HG03139 (cell line): ENCODE results near the gene BMPER.
"Not testable (repeated sequence)": the region's sequence is repeated elsewhere in the genome, so short reads cannot be mapped to it uniquely, and the experiment has no call there.

Source experiments
- ATAC-seq: cut with Tn5 transposase; IDR thresholded peaks from one replicate; pipeline ENCODE4 v1.9.1; 2021; ENCODE audit not compliant: unreplicated experiment

Gene BMPER

DNA sequence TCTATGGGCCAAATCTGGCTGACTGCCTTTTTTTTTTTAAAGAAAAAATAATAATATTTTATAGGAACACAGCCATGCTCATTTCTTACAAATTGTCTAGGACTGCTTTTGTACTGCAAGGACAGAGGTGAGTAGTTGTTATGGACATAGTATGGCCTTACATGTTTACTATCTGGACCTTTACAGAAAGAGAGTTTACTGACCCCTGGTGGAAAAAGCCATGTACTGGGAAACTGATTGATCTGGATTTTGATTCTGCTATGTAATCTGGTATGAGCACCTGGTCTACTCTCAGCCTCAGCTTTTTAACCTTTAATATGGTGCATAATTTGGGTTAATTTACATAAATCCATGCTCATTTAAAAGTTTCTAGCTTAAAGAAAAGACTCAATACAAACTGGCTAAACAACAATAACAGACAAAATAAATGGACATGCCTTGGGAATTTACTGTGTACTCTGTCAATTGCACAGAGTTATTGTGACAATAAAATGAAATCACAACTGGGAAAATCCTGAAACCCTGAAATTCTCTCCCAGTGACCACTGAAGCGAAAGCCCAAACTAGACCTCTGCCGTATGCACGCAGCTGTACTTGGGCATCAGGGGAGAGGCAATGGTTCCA lies 260.7 kb downstream of the BMPER start:
- no peak for ATAC-seq

DNA sequence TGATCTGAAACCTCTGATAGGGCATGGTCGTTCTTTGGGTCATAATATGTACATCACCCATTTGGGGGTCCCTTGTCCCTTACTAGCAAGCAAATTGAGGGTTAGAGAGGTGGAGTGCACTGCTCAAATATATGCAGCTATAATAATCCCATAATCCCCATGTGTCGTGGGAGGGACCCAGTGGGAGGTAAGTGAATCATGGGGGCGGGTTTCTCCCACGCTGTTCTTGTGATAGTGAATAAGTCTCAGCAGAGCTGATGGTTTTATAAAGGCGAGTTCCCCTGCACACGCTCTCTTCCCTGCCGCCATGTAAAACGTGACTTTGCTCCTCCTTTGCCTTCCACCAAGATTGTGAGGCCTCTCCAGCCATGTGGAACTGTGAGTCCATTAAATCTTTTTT lies 262.7 kb downstream of the BMPER start:
- ATAC-seq: no peak

DNA sequence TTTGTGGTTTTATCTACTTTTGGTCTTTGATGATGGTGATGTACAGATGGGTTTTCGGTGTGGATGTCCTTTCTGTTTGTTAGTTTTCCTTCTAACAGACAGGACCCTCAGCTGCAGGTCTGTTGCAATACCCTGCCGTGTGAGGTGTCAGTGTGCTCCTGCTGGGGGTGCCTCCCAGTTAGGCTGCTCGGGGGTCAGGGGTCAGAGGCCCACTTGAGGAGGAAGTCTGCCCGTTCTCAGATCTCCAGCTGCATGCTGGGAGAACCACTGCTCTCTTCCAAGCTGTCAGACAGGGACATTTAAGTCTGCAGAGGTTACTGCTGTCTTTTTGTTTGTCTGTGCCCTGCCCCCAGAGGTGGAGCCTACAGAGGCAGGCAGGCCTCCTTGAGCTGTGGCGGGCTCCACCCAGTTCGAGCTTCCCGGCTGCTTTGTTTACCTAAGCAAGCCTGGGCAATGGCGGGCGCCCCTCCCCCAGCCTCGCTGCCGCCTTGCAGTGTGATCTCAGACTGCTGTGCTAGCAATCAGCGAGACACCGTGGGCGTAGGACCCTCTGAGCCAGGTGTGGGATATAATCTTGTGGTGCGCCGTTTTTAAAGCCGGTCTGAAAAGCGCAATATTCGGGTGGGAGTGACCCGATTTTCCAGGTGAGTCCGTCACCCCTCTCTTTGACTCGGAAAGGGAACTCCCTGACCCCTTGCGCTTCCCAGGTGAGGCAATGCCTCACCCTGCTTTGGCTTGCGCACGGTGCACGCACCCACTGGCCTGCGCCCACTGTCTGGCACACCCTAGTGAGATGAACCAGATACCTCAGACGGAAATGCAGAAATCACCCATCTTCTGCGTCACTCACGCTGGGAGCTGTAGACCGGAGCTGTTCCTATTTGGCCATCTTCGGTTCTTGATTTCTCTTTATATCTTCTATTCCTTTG lies 269.6 kb downstream of the BMPER start:
- not testable (repeated sequence) for ATAC-seq

DNA sequence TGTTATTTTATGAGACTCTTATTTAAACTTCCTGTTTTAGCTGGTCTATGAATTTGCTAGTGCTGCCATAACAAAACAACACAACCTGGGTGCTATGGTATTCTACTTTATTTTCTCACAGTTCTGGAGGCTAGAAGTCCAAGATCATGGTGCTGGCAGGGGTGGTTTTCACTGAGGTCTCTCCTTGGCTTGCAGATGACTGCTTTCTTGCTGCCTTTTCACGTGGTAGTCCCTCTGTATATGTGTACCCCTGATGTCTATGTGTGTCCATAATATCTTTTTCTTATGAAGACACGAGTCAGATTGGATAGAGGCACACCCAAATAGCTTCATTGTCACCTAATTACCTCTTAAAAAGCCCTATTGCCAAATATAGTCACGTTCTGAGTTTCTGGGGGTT lies 270.5 kb downstream of the BMPER start:
- no peak for ATAC-seq

DNA sequence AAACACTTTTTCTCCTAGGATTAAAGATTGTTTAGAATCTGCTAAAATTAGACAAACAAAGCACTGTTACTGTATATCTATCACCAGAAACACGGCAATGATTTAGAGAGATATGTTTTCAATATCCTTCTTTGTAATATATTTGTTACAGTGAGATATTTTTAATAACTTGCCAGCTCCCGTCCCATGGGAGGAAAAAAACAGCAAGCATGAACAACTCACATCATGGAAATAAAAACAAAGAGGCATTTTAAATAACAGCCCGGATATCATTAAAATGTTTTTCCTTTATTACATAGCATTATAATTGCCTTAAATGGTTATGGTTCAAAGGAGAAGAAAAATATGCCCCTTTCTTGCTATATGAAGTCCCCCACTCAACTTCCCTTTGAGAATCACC lies 272.1 kb downstream of the BMPER start:
- no peak for ATAC-seq

DNA sequence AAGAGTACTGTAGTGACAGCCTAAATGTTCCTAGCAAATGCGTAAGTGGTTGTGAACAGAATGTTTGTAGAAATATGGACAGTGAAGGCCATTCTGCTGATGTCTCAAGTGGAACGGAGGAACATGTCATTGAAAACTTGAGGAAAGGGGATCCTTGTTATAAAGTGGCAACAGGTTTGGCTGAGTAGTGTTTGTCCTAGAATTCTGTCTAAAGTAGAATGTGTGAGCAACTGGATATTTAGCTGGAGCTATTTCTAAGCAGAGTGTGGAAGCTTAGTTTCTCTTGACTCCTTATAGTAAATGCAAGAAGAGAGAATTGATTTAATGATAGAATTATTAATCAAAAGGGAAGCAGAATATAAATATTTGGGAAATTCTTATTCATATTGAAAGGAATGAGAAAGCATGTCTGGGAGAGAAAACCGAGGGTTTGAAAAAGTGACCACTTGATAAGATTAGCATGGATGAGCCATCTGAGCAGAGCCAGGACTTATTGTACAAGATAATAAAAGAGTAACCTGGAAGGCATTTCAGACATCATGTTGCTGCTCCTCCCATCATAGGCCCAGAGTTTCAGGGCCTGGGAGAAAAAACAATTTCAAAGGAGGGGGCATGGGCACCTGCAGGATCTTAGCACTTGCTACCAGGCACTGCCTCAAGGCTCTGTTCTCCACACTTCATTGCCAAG lies 276.1 kb downstream of the BMPER start:
- ATAC-seq: no peak

DNA sequence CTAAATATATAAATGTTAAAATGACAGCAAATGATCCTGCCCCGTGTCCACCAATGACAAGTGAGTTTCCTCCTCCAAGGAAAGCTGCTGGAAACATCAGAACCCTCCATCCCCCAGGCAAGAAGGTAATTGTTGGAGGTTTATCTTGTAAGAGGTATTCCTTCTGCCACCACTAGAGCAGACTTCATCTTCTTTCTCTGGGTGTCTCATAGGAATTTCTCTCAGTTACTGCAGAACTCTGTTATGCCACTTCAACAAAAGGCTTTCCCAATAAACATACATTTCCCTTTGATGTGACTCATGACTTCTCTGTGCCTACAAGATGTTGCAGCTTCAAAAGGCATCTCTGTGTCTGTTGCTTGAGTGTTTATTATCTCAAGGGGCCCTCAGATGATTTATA lies 279.1 kb downstream of the BMPER start:
- no peak for ATAC-seq

DNA sequence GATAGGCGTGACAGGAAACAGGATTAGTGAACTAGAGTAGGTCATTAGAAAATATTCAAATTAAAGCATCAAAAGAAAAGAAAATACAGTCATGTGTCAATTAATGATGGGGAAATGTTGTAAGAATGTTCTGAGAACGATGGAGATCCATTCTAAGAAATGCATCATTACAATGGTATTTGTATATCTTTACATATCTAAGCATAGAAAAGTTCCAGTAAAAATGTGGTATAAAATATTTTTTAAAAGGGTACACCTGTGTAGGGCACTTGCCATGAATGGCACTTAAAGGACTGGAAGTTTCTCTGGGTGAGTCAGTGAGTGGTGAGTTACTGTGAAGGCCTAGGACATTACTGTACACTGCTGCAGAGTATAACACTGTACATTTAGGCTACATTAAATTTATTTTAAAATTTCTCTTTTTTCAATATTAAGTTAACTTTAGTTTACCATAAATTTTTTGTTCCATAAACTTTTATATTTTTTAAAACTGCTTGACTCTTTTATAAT lies 282.5 kb downstream of the BMPER start:
- no peak for ATAC-seq

DNA sequence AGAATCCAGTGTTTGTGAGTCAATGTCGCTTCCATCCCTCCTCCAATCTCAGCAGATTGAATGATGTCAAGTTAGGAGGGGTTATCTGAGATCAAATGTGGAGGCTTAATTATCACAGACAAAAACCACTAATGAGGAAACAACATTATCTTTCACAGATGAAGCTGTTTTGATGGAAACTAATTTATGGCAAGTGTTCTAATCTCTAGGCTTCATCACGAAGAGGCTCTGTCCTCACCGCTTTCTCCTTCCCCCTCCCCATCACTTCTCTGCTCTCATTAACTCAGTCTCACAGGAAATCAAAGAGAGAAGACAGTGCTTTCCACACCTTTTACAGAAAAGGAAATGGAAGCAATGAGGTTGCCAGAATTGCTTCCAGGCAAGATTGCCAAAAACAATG lies 283.7 kb downstream of the BMPER start:
- ATAC-seq: no peak

DNA sequence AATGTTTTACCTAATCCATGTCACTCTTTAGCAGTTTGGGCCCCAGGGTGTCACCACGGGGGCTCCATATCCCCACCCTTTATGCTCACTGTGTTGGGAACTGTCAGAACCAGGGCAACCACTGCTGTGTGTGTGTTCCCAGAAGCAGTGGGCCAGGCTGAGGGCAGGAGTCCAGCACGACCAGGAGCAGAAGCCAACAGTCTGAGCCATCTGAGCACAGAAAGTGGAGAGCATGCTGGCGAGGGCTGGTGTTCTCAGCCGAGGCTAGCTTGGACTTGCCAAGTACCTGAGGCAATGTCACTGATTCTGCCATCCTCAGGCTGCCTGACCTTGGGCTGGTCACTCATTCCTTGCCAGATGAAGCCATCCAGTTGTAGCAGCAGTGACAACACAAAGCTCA lies 285.0 kb downstream of the BMPER start:
- no peak for ATAC-seq

DNA sequence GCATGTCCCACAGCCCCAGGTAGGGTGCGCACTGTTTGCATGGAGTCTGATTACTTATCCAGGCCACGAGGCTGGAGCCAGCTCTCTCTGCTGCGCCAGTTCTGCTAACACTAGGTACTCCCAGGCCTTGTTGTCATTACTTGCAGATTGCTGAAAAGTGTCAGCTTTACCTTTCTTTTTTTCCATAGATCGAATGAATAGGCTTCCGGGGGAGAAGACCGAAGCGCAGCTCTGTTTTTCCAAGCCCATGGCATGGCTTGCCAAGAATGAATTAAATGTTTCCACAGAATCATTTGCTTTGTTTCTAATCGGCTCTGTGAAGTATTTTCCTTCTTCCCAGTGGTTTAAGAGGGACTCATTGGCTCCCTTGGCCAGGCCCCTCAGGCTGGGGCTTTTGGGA lies 285.8 kb downstream of the BMPER start:
- ATAC-seq: no peak

DNA sequence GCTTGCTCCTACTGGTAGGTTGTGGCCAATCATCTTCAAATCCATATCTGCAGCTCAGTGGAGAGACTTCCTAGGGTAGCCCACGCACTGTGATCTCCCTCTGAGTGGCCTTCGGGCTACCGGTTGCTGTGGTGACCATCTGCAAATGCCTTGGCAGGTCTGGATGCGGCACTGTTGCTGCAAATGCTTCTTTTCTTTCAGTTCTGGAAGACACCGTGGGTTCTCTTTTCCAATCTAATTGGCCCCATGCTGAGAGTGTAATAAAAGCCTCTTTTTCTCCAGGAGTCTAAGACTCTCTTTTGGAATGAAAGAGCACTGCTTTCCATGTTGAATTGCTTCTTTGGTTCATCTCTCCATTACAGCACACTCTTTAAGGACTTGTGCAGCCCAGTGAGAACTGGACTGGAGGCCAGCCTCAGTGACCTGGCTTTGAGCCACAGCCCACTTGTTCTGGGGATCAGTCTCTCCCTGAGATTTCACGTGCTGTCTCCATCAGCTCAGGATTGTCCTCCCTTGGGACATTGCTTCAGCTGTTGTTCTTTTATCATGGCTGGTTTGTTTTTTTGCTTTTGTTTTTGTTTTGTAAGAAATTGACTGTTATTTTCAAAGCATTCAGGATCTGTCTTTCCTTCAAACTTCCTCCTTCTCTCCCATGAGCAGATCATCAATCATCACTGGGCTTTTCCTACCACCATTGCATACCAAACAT lies 286.6 kb downstream of the BMPER start:
- no peak for ATAC-seq

DNA sequence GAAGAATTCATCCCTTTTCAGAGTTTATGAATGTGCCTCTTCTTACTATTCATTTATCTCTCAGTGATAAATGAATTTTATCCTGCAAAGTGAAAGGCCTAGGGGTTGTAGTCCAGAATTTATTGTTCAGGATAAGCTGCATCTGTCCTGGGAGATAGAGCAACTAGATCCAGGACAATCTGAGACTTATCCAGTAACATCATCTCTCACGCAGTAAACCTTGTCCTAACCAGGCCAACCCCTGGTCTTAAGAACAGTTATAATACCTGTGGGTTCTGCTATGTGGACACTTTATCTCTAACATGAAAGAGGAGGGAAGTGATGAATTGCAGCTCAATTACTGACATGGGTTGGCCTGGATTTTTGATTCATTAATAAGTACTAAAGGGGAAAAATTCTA lies 287.6 kb downstream of the BMPER start:
- ATAC-seq: no peak

DNA sequence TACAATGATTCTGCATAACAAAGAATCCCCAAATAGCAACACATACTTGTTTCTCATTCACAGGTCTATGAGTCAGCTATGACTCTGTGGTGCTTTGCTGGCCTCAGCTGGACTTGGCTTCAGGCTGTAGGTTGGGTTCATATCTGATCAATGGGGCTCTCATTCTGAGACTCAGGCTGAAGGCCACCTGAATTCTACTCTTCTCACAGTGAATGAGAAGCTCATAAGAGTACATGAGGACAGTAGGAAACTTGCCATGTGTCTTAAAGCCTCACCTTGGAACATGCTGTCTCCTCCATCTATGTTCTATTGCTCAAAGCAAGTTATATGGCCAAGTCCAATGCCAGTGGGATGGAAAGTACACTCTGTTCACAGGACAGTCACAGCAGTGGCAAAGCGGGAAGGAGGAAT lies 292.9 kb downstream of the BMPER start:
- ATAC-seq: no peak
